Ovary (tissue), 9 donors: Measurements from ENCODE around the gene TNIP1. TPM values are rescaled to one million over a fixed set of nuclear protein-coding genes. Genes with fewer than 3 reads are reported as not detected.

Experiments used
- DNase-seq, 5 donors: peaks; one replicate each; pipeline ENCODE4 v3.0.0-alpha.2; 2019 to 2020
- H3K27ac ChIP-seq, 2 donors: fragments of 200-600 bp; one replicate each; pipeline versions ENCODE4 v1.5.1 to v1.8.0; 2019 to 2022
- H3K27me3 ChIP-seq: fragments of 200-600 bp; one replicate; pipeline ENCODE4 v1.8.0; 2022
- H3K36me3 ChIP-seq: fragments of 200-600 bp; sonication (generic); one replicate; pipeline ENCODE4 v1.5.1; 2019
- H3K4me1 ChIP-seq: one replicate; pipeline ENCODE4 v1.8.1; 2013; ENCODE audit warnings: mild to moderate bottlenecking, moderate library complexity; ENCODE audit not compliant: insufficient read depth
- H3K4me3 ChIP-seq: fragments of 200-600 bp; sonication (generic); one replicate; pipeline ENCODE4 v1.5.1; 2017
- H3K9me3 ChIP-seq, 2 donors: fragments of 200-600 bp in 1 of 2; sonication (generic) in 1 of 2; one replicate each; pipeline versions ENCODE4 v1.5.1 to v1.8.1; 2013 to 2019; ENCODE audit warnings: mild to moderate bottlenecking in 1 of 2, moderate library complexity in 1 of 2
- CTCF ChIP-seq, 3 donors: fragments of 450-650 bp in 2 of 3; fragments of 200-600 bp in 1 of 3; IDR thresholded peaks; one replicate each; pipeline versions ENCODE4 v1.5.1 to v1.8.0; 2016 to 2022; ENCODE audit warnings: antibody characterized with exemption in 3 of 3, mild to moderate bottlenecking in 1 of 3
- EP300 ChIP-seq: sonication (generic); formaldehyde crosslinking; IDR thresholded peaks from one replicate; pipeline ENCODE4 v1.6.1; 2017; ENCODE audit warnings: antibody characterized with exemption
- POLR2A ChIP-seq: fragments of 450-650 bp; IDR thresholded peaks from one replicate; pipeline ENCODE4 v1.6.1; 2017; ENCODE audit warnings: antibody characterized with exemption, mild to moderate bottlenecking, moderate library complexity
- WGBS, 3 donors: extraction: QIAGEN DNeasy Blood & Tissue Kit in 1 of 3; methylation state at CpG; one replicate each; pipeline versions ENCODE4 v1.1.5 to v1.1.7; 2013 to 2017; 5-methylcytosine and 5-hydroxymethylcytosine counted together
- intact Hi-C, 4 donors: fragments of 100-400 bp; cut with DNase I; formaldehyde crosslinking; loops; one replicate each; pipeline versions ENCODE4 v1.11.0 to v1.15.1; 2022 to 2023
- polyA plus RNA-seq, 2 donors: library from polyadenylated mRNA; stranded (reverse); fragments of 200-250 nt in 1 of 2; fragments of 350-450 nt in 1 of 2; fragmentation: Illumina TruSeq in 1 of 2; extraction: RNeasy Lipid Tissue Mini Kit (QIAGEN cat#74804) in 1 of 2; gene quantifications; one replicate each; pipeline ENCODE4 v1.2.3, GENCODE V29; 2013 to 2014
- total RNA-seq, 7 donors: library from RNA; depleted of rRNA in 2 of 7; stranded (reverse); fragments of >200 nt in 2 of 7; fragmentation: NEBNext Ultra II Directional in 3 of 7; extraction: Animal tissue kit (Norgen Biotek cat#: 25700) in 3 of 7; gene quantifications; one replicate each; pipeline versions ENCODE4 v1.1.0 to v1.2.4, GENCODE V29; 2016 to 2023
- donor health status: DM: no; HTN: no; CAD: no; lungs with moderate emphysema.
- donor health status: DM: no; HTN: no; CAD: no.
- donor health status: Bipolar disorder and iron deficiency.
- donor health status: DM: yes; HTN: yes; CAD: no.
- donor health status: DM: no; HTN: no; CAD: no.
- donor health status: DM: yes; HTN: yes; CAD: no.

The TNIP1 gene
- total and polyA plus RNA-seq, 9 donors, result 39.4 to 89.7 (median 60.6) TPM

GRCh38 chr5:151113651-151114050 lies 32.8 kb upstream of the TNIP1 start:
- Histone ChIP-seq H3K9me3 (no peaks in the 10 kb centered on the region), H3K27ac (no peak overlapping the region), H3K27me3 (no peaks in the 10 kb centered on the region), H3K4me1 (peaks cover under 1% of the 10 kb centered on the region), H3K4me3 (no peak overlapping the region), H3K36me3 (no peaks in the 10 kb centered on the region)
- TF ChIP-seq CTCF (IDR thresholded peaks at IDR 0.05), result no peak
- TF ChIP-seq POLR2A, result no peak
- no peak for TF ChIP-seq EP300
- intact Hi-C loops, result loop anchor here in 1 of 4 donors (2.0 kb wide), 1 partner anchor 63 kb away; no protein-coding TSS in a partner anchor
- WGBS, 3 donors, result 43 to 53% (median 44%) methylated on average over 3 of the region's 3 CpGs
- DNase-seq, result no peak

- intact Hi-C loops, result no loop called here
- Histone ChIP-seq H3K36me3 (no peaks in the 10 kb centered on the region), H3K4me1 (peaks cover 8% of the 10 kb centered on the region), H3K27ac (no peak overlapping the region), H3K27me3 (no peaks in the 10 kb centered on the region), H3K4me3 (no peak overlapping the region), H3K9me3 (no peaks in the 10 kb centered on the region)
- TF ChIP-seq EP300, result no peak
- TF ChIP-seq POLR2A, result no peak
- no peak for TF ChIP-seq CTCF (IDR thresholded peaks at IDR 0.05)
- 96 to 98% (median 98%) methylated on average over 3 of the region's 3 CpGs for WGBS, 3 donors
- DNase-seq, result no peak
These were observed 30.2 kb upstream of the TNIP1 start for GRCh38 chr5:151110992-151111391.

GRCh38 chr5:151110122-151110681 lies 29.4 kb upstream of the TNIP1 start:
- Histone ChIP-seq H3K36me3 (no peaks in the 10 kb centered on the region), H3K9me3 (no peaks in the 10 kb centered on the region), H3K4me1 (peaks cover 9% of the 10 kb centered on the region), H3K4me3 (no peak overlapping the region), H3K27me3 (no peaks in the 10 kb centered on the region), H3K27ac (no peak overlapping the region)
- intact Hi-C loops, result no loop called here
- WGBS, 3 donors, result 75 to 90% (median 80%) methylated on average over 11 of the region's 11 CpGs
- no peak for DNase-seq
- TF ChIP-seq CTCF (IDR thresholded peaks at IDR 0.05) (no peak), EP300 (no peak), POLR2A (no peak)

- Histone ChIP-seq H3K27ac (no peak overlapping the region), H3K4me1 (peaks cover 18% of the 10 kb centered on the region), H3K27me3 (no peaks in the 10 kb centered on the region), H3K4me3 (no peak overlapping the region), H3K9me3 (no peaks in the 10 kb centered on the region), H3K36me3 (no peaks in the 10 kb centered on the region)
- intact Hi-C loops, result loop anchor here in 3 of 4 donors (5.0 to 10.0 kb wide), 3 partner anchors 36 to 104 kb away; no protein-coding TSS in a partner anchor
- DNase-seq, result no peak
- TF ChIP-seq CTCF (IDR thresholded peaks at IDR 0.05), result no peak
- no peak for TF ChIP-seq POLR2A
- TF ChIP-seq EP300, result no peak
- WGBS, 3 donors, result 56 to 70% (median 57%) methylated on average over 8 of the region's 8 CpGs
These were observed 27.7 kb upstream of the TNIP1 start for GRCh38 chr5:151108566-151108965.
